ENCODE data around the gene BCL2L2. TPM values are rescaled to one million over a fixed set of nuclear protein-coding genes. Genes with fewer than 3 reads are reported as not detected.

BCL2L2 gene
- total and polyA plus RNA-seq, 11 donors: 16.6 to 52.9 (median 36.7) TPM

GRCh38 chr14:23321572-23322547 is 15.2 kb downstream of the BCL2L2 start:
- no peaks in the 10 kb centered on the region for H3K9me3 ChIP-seq
- no peaks in the 10 kb centered on the region for H3K27me3 ChIP-seq
- peak in 2 of 4 donors; percentile 17 to 28 for ATAC-seq
- WGBS, 4 donors: 0 to 1% (median 1%) methylated on average over 39 to 64 of the region's 64 CpGs
- peak overlapping the region; percentile 84 to 99 (median 92) for H3K4me3 ChIP-seq
- peak overlapping the region; percentile 89 to 98 (median 97) for H3K27ac ChIP-seq
- peaks cover 4 to 26% (median 15%) of the 10 kb centered on the region in 12 donors for H3K4me1 ChIP-seq
- H3K36me3 ChIP-seq: peaks cover 0 to 40% (median 33%) of the 10 kb centered on the region in 9 donors
- intact Hi-C loops (cut with DNase I): loop anchor here in 8 of 10 donors (1.0 to 10.0 kb wide), 7 partner anchors 15 to 243 kb away; partner anchors contain the start of genes AP1G2 (in 5 of the 8), NGDN (in 3 of the 8), BCL2L2 (in 1 of the 8) and THTPA (in 1 of the 8)
- DNase-seq: peak in 4 of 5 donors; percentile 55 to 79 (median 59)
- TF ChIP-seq POLR2A (IDR thresholded peaks at IDR 0.05) (no peak), CTCF (IDR thresholded peaks at IDR 0.05) (peak in 1 of 12 donors; percentile 4)

DNA sequence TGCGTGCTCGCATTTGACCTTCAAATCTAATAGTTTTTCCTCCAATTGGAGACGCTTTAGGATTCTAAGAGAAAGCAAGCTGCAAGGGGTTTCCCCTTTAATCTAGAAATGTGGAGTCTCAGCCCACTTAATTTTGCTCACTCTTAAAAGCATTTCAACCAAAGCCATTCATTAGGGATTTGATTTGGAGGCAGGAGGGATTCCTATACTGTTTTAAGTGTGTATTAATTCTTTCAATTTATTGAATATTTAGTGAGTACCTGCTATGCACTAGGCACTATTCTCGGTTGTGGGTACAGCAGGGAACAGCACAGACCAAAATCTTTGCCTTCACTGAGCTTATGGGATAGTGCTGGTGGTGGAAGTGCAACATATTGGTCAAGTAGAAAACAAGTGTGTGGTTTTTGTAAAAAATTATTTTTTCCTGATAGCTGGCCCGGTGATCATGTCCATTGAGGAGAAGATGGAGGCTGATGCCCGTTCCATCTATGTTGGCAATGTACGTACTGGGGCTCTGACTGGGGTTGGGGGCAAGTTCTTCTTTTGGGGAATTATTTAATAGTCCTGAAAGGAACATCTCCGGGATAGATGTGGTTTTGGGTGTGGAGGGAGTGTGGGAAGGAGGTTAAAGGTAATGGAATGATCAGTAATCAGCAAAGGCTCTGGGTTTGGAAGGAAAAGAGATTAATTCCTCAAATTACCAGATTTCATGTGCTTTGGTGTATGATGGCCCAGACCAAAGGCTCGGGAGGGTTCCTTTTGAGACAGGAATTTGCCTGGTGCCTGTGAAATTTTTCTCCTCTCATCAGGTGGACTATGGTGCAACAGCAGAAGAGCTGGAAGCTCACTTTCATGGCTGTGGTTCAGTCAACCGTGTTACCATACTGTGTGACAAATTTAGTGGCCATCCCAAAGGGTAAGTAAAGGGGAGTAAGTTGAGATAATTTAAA is 16.2 kb downstream of the BCL2L2 start:
- H3K4me1 ChIP-seq: peaks cover 4 to 26% (median 16%) of the 10 kb centered on the region in 12 donors
- 51 to 54% (median 52%) methylated on average over 10 of the region's 10 CpGs for WGBS, 4 donors
- no peak for DNase-seq
- no peak for ATAC-seq
- intact Hi-C loops (cut with DNase I): loop anchor here in 7 of 10 donors (5.0 to 10.0 kb wide), 4 partner anchors 132 to 242 kb away; partner anchors contain the start of genes AP1G2 (in 5 of the 7), NGDN (in 2 of the 7), THTPA (in 1 of the 7) and ZFHX2 (in 1 of the 7)
- peaks cover 0 to 39% (median 33%) of the 10 kb centered on the region in 9 donors for H3K36me3 ChIP-seq
- no peaks in the 10 kb centered on the region for H3K27me3 ChIP-seq
- peak overlapping the region in 9 of 12 donors; percentile 96 to 98 (median 97) for H3K27ac ChIP-seq
- TF ChIP-seq CTCF (IDR thresholded peaks at IDR 0.05) (no peak), POLR2A (IDR thresholded peaks at IDR 0.05) (no peak)
- H3K4me3 ChIP-seq: peak overlapping the region; percentile 84 to 99 (median 92)
- H3K9me3 ChIP-seq: no peaks in the 10 kb centered on the region

GRCh38 chr14:23323838-23324454 is 17.3 kb downstream of the BCL2L2 start:
- peaks cover 4 to 29% (median 16%) of the 10 kb centered on the region in 12 donors for H3K4me1 ChIP-seq
- H3K36me3 ChIP-seq: peaks cover 0 to 39% (median 33%) of the 10 kb centered on the region in 9 donors
- H3K9me3 ChIP-seq: no peaks in the 10 kb centered on the region
- no peak for ATAC-seq
- no peak overlapping the region for H3K27ac ChIP-seq
- intact Hi-C loops (cut with DNase I): loop anchor here in 7 of 10 donors (5.0 to 10.0 kb wide), 4 partner anchors 131 to 241 kb away; partner anchors contain the start of genes AP1G2 (in 5 of the 7), NGDN (in 2 of the 7), THTPA (in 1 of the 7) and ZFHX2 (in 1 of the 7)
- H3K27me3 ChIP-seq: no peaks in the 10 kb centered on the region
- no peak for TF ChIP-seq POLR2A (IDR thresholded peaks at IDR 0.05)
- no peak for TF ChIP-seq CTCF (IDR thresholded peaks at IDR 0.05)
- H3K4me3 ChIP-seq: no peak overlapping the region
- WGBS, 4 donors: 85 to 89% (median 86%) methylated on average over 18 of the region's 18 CpGs
- DNase-seq: no peak
